Loucy (cell line): ENCODE data around the gene SHMT2.

Experiments
- CTCF ChIP-seq: fragments of 200-600 bp; sonication (generic); conservative IDR thresholded peaks from 2 replicates; pipeline ENCODE4 v1.5.1; 2014; ENCODE audit warnings: mild to moderate bottlenecking, antibody characterized with exemption, low read length
- EZH2phosphoT487 ChIP-seq: fragments of 200-600 bp; IDR thresholded peaks from 2 replicates; pipeline ENCODE4 v1.6.1; 2018; ENCODE audit warnings: antibody characterized with exemption, mild to moderate bottlenecking, moderate library complexity, borderline replicate concordance

GRCh38 chr12:57239587-57240065, 10.1 kb downstream of the SHMT2 start:
- no peak for TF ChIP-seq CTCF
- no peak for TF ChIP-seq EZH2phosphoT487
